Muscle layer of colon (tissue), 2 donors: ENCODE results near the gene WWOX.

Source experiments
- H3K27ac ChIP-seq: one replicate; pipeline ENCODE4 v1.7.0; 2013; ENCODE audit warnings: low read depth, mild to moderate bottlenecking, low read length, moderate library complexity
- H3K27me3 ChIP-seq, 2 donors: one replicate each; pipeline ENCODE4 v1.7.0; 2013; ENCODE audit warnings: low read length in 2 of 2, mild to moderate bottlenecking in 2 of 2; ENCODE audit not compliant: insufficient read depth in 2 of 2, control insufficient read depth in 1 of 2
- H3K36me3 ChIP-seq: one replicate; pipeline ENCODE4 v1.7.0; 2013; ENCODE audit warnings: mild to moderate bottlenecking, low read length; ENCODE audit not compliant: insufficient read depth
- H3K4me1 ChIP-seq: one replicate; pipeline ENCODE4 v1.7.0; 2013; ENCODE audit warnings: mild to moderate bottlenecking, low read length; ENCODE audit not compliant: insufficient read depth
- H3K4me3 ChIP-seq, 2 donors: one replicate each; pipeline ENCODE4 v1.7.0; 2013; ENCODE audit warnings: low read length in 2 of 2, low read depth in 1 of 2, mild to moderate bottlenecking in 1 of 2, moderate library complexity in 1 of 2
- H3K9ac ChIP-seq: one replicate; pipeline ENCODE4 v1.7.0; 2013; ENCODE audit warnings: low read length
- H3K9me3 ChIP-seq: one replicate; pipeline ENCODE4 v1.7.0; 2013; ENCODE audit warnings: mild to moderate bottlenecking, low read length
- donor health status: abdominal sarcoma.
- donor health status: Adenocarcinoma of cecum.

The WWOX gene

DNA sequence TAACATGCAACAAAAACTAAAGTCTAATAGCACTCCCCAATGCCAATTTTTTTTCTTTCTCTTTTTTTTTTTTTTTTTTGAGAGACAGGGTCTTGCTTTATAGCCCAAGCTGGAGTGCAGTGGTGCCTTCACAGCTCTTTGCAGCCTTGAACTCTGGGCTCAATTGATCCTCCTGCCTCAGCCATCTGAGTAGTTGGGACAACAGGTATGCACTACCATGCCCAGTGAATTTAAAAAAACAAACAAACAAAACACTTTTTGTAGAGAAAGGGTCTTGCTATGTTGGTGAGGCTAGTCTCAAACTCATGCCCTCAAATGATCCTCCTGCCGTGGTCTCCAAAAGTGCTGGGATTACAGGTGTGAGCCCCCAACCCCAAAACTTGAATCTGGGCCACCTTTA is 632.3 kb downstream of the WWOX start:
- Histone ChIP-seq H3K36me3 (no peaks in the 10 kb centered on the region), H3K4me3 (no peak overlapping the region), H3K27ac (no peak overlapping the region), H3K9ac (no peak overlapping the region), H3K9me3 (no peaks in the 10 kb centered on the region), H3K27me3 (no peaks in the 10 kb centered on the region), H3K4me1 (peaks cover 4% of the 10 kb centered on the region)

DNA sequence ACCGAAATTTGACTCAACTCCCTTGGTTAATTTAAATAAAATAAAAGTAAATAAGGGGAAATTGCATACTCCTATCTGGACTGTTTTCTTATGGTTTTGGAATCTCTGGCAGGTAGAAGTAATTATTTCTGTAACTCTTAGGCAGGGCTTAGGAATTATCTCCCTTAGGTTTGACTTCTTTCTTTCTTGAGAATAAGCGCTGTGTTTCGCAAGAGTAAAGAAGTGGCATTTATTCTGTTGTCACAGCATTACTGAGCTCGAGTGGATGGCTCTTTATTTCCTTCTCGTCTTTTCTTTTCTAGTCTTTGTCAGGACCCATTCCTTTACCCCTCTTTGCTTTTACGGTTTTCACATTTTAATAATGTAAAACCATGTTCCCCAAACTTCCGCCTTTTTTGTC is 633.2 kb downstream of the WWOX start:
- Histone ChIP-seq H3K4me1 (peaks cover 4% of the 10 kb centered on the region), H3K27me3 (no peaks in the 10 kb centered on the region), H3K4me3 (no peak overlapping the region), H3K9ac (no peak overlapping the region), H3K36me3 (no peaks in the 10 kb centered on the region), H3K9me3 (no peaks in the 10 kb centered on the region), H3K27ac (no peak overlapping the region)

DNA sequence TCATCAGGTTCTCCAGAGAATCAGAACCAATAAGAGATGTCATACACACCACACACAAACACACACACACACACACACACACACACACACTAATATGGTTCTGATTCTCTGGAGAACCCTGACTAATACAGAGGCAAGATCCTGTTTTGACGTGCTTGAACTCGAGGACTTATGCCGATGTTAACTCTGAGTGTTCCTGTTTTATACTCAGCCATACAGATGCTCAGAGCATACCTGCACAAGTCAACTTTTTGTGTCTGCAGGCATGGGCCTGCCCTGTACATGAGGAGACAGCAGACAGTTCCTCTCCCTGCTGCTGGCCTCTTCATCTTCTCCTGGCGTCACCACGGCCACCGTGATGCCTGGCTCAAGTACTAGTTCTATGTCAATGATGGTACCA is 635.9 kb downstream of the WWOX start:
- Histone ChIP-seq H3K36me3 (no peaks in the 10 kb centered on the region), H3K27ac (no peak overlapping the region), H3K9me3 (no peaks in the 10 kb centered on the region), H3K4me1 (no peaks in the 10 kb centered on the region), H3K27me3 (no peaks in the 10 kb centered on the region), H3K4me3 (no peak overlapping the region), H3K9ac (no peak overlapping the region)

DNA sequence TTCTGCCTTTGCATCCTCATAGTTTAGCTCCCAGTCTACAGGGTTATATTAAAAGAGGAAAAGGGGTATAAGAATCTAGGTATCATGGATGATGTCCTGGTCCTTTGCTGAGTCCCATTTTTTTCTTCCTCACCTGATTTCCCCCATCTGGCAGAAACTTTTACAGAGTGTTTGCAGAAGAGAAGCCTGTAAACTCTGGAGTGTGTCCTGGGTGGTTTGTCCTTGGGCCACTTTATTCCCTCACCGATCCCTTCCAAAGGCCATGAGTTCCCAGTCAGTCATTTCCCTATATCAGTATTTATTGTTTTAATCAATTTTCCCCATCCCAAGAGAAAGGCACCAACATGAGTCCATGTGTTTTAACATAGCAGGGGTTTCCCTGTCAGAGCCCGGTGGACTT is 638.2 kb downstream of the WWOX start:
- Histone ChIP-seq H3K9ac (no peak overlapping the region), H3K9me3 (no peaks in the 10 kb centered on the region), H3K27me3 (no peaks in the 10 kb centered on the region), H3K27ac (no peak overlapping the region), H3K4me3 (no peak overlapping the region), H3K4me1 (no peaks in the 10 kb centered on the region), H3K36me3 (no peaks in the 10 kb centered on the region)

DNA sequence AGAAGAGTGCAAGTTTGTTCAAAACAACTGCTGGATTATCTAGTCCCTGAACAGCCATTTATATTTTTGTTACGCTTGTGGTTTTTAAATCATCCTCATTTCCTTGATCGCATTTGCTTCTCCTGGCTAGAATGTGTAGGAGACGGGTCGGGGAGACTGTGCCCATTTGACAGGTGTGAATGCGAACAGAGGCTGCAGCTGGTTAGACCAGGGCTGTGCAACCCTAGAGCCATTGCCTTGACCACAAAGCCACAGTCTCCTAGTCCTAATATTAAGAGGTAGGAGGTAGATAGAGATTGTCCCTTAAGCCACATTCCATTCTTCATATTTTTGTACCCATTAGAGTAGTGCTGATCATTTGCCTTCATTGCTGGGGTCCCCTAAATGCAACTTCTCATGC is 639.1 kb downstream of the WWOX start:
- no peaks in the 10 kb centered on the region for H3K9me3 ChIP-seq
- H3K4me3 ChIP-seq, result no peak overlapping the region
- no peak overlapping the region for H3K9ac ChIP-seq
- no peak overlapping the region for H3K27ac ChIP-seq
- no peaks in the 10 kb centered on the region for H3K36me3 ChIP-seq
- no peaks in the 10 kb centered on the region for H3K27me3 ChIP-seq
- H3K4me1 ChIP-seq, result no peaks in the 10 kb centered on the region

DNA sequence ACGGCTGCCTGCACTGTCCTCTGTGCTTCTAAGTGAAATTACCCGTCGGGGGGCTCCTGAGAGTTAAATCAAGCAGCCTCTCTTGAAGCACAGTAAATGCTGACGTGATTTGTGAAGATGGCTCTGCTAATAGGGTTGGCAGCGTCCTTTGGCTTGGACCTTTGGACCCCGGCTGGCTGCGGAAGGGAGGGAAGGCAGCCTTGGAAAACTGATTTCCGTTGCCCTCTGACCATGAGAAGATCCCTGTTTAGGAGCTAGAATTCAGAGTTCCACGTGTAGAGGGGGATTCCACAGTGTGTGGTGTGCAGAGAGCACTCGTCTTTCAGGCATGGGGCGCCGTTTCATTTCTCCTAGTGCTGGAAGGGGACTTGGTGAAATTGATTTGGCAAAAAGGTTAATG is 640.8 kb downstream of the WWOX start:
- Histone ChIP-seq H3K9ac (no peak overlapping the region), H3K9me3 (no peaks in the 10 kb centered on the region), H3K27ac (no peak overlapping the region), H3K4me3 (no peak overlapping the region), H3K36me3 (no peaks in the 10 kb centered on the region), H3K27me3 (no peaks in the 10 kb centered on the region), H3K4me1 (peaks cover 6% of the 10 kb centered on the region)

DNA sequence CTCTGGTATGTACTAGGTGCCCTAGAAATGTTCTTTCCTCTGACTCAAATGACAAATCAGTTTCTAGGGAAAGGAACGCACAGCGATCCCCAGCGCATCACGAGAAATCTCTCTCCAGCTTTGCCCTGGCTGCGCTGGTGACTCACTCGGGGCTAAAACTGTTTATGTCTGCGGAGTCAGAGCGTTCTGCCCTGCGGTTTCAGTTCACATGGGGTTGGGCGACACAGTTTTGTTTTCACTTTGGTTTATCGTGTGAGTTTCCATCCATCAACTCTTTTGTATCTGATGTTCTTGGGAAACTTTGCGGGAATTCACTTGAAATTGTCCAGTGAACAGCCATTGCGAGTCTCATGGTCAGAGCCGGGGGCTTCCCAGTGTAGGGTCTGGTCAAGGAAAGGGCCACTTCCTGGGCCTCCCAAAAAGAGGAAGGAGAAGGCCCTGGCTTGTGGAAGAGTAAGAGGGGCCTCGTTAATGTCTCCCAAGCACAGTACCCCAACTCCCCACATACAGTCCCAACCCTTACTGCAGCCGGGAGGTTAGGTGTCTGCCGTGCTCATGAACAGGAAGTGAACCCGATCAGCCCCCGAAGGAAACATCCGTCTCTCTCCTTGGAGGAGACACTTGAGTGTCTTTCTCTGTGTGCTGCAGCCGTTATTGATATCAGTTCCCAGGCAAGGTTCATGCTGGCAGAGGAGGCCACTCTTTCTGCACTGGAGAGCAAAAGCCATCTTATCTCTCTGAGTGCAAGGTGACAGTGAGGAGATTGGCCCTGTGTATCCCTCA is 643.2 kb downstream of the WWOX start:
- Histone ChIP-seq H3K27ac (no peak overlapping the region), H3K9ac (no peak overlapping the region), H3K27me3 (no peaks in the 10 kb centered on the region), H3K4me1 (peaks cover 12% of the 10 kb centered on the region), H3K9me3 (no peaks in the 10 kb centered on the region), H3K36me3 (no peaks in the 10 kb centered on the region), H3K4me3 (peak overlapping the region in 1 of 2 donors; percentile 5)

DNA sequence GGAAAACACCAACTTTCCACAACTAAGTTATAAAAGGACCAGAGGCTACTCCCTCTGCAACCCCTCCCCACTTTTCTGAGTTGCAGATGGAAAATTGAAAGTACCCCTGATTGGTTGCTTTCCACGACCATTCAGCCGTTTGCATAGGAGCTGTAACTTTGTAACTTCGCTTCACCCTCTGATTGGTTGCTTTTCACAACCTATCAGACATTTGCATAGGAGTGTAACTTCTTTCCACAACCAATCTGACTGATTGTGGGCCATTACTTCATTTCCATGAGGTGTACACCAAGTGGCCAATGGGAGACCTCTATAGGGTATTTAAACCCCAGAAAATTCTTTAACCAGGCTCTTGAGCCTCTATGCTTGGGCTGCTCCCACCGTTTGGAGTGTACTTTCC is 644.1 kb downstream of the WWOX start:
- Histone ChIP-seq H3K36me3 (no peaks in the 10 kb centered on the region), H3K27ac (no peak overlapping the region), H3K4me1 (peaks cover 12% of the 10 kb centered on the region), H3K9ac (no peak overlapping the region), H3K4me3 (no peak overlapping the region), H3K27me3 (no peaks in the 10 kb centered on the region), H3K9me3 (no peaks in the 10 kb centered on the region)

DNA sequence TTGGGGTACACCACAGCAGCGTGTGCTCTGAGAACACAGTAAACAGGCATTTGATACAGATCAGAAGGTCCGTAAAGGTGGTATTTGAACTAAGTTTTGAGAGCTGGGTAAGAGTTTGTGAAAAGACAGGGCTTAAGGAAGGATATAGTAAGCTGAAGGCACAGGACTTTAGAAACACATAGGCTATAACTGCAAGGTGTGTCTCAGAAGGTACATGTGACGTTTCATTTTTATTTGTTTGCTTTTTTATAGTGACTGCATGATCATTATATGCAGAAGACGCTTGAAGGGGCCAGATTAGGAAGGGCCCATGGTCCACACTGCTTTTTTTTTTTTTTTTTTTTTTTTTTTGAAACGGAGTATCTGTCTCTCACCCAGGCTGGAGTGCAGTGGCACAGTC is 644.6 kb downstream of the WWOX start:
- H3K4me1 ChIP-seq, result peaks cover 12% of the 10 kb centered on the region
- no peaks in the 10 kb centered on the region for H3K27me3 ChIP-seq
- no peak overlapping the region for H3K9ac ChIP-seq
- no peak overlapping the region for H3K4me3 ChIP-seq
- no peaks in the 10 kb centered on the region for H3K36me3 ChIP-seq
- H3K9me3 ChIP-seq, result no peaks in the 10 kb centered on the region
- no peak overlapping the region for H3K27ac ChIP-seq

DNA sequence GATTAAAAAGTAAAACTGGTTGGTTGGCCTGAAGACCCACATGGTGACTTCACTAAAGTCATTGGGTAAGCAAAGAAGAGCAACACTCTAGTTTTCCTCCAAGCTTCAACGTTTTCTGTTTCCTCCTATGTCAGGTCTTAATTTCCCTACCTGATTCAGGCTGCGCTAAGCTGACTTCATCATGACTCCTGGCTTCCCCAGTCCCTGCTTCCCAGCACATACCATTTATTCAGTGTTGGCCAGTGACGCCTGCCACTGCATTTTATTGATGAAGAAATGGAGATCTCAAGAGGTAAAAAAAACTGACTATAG is 645.3 kb downstream of the WWOX start:
- Histone ChIP-seq H3K4me1 (peaks cover 12% of the 10 kb centered on the region), H3K9ac (no peak overlapping the region), H3K27ac (no peak overlapping the region)

DNA sequence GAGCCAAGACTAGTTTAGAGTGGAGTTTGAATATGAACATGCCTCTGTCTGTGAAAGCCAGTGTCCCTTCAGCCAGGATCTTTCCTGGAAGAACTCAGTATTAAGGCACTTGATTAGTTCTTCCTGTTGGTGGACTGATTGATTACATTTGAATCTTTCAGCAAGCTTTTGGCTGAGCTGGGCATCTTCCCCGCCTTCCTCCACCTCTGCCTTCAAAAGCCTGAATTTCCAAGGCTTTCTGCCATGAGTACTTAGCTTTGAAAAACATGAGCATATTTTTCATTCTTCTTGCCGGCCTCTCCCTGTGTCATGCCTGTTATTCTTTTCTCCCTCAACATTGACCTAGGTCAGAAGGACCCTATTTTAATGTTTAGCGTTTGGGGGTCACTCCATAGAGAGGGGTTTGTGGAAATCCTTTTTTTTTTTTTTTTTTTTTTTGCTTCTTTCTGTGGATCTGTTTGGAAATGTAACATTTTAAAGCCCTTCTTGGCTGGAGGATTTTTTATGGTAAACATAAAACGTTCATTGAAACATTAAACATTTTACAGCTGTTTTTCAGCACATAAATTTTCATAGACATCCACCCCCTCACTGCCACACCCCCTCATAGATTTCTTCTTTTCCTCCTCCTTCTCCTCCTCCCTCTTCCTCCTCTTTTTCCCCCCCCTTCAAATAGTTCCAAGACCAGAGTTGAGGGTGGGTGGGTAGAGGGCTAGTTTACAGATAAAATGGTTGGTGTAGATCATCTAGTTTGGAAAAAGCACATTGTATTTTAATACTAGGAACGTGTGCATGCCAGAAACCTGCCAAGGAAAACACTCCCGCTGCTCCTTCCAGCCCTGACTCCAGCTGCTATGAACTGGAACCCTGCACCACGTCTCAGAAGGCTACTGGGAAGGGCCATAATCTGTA is 645.9 kb downstream of the WWOX start:
- no peak overlapping the region for H3K9ac ChIP-seq
- H3K27ac ChIP-seq, result no peak overlapping the region
- no peaks in the 10 kb centered on the region for H3K36me3 ChIP-seq
- H3K4me3 ChIP-seq, result no peak overlapping the region
- no peaks in the 10 kb centered on the region for H3K9me3 ChIP-seq
- peaks cover 12% of the 10 kb centered on the region for H3K4me1 ChIP-seq
- no peaks in the 10 kb centered on the region for H3K27me3 ChIP-seq

More for the DNA sequence above, 645.3 kb downstream of the WWOX start:
- H3K27me3 ChIP-seq, result no peaks in the 10 kb centered on the region
- H3K4me3 ChIP-seq, result no peak overlapping the region
- no peaks in the 10 kb centered on the region for H3K9me3 ChIP-seq
- H3K36me3 ChIP-seq, result no peaks in the 10 kb centered on the region
